ENCODE results near the gene RAB11FIP2.

- TF ChIP-seq EGR1 (IDR thresholded peaks at IDR 0.05; ENCODE audit: borderline replicate concordance, low read depth, low read length) (no peak), POLR2A (IDR thresholded peaks at IDR 0.05; ENCODE audit: control extremely low read depth in 1 of 2, low read depth in 2 of 2, low read length in 2 of 2) (no peak), ATF2 (IDR thresholded peaks at IDR 0.05; ENCODE audit: low read length) (no peak), BRCA1 (IDR thresholded peaks at IDR 0.05; ENCODE audit: low read depth, low read length) (no peak), EZH2 (IDR thresholded peaks at IDR 0.05; ENCODE audit: low read depth, low read length, severe bottlenecking) (no peak), SIN3A (conservative IDR thresholded peaks at IDR 0.05 in 1 of 2, IDR thresholded peaks at IDR 0.05 in 1 of 2; ENCODE audit: low read depth in 1 of 2, low read length in 2 of 2) (no peak), JUND (IDR thresholded peaks at IDR 0.05; ENCODE audit: low read length) (no peak)
- TF ChIP-seq, protein P1, sequence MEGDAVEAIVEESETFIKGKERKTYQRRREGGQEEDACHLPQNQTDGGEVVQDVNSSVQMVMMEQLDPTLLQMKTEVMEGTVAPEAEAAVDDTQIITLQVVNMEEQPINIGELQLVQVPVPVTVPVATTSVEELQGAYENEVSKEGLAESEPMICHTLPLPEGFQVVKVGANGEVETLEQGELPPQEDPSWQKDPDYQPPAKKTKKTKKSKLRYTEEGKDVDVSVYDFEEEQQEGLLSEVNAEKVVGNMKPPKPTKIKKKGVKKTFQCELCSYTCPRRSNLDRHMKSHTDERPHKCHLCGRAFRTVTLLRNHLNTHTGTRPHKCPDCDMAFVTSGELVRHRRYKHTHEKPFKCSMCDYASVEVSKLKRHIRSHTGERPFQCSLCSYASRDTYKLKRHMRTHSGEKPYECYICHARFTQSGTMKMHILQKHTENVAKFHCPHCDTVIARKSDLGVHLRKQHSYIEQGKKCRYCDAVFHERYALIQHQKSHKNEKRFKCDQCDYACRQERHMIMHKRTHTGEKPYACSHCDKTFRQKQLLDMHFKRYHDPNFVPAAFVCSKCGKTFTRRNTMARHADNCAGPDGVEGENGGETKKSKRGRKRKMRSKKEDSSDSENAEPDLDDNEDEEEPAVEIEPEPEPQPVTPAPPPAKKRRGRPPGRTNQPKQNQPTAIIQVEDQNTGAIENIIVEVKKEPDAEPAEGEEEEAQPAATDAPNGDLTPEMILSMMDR (IDR thresholded peaks at IDR 0.05; ENCODE audit: control extremely low read depth in 1 of 3, insufficient read depth in 1 of 3, low read depth in 1 of 3, low read length in 3 of 3) = no peak
Measured at GRCh38 chr10:118054383-118054782, 7.6 kb upstream of the RAB11FIP2 start.
